ENCODE measurements around the gene KLHL11.

KLHL11 gene

GRCh38 chr17:41906465-41907184 is 41.4 kb upstream of the KLHL11 start:
- no peaks in the 10 kb centered on the region for H3K4me1 ChIP-seq (ENCODE audit: insufficient read depth, low read length, poor library complexity, severe bottlenecking)
- no peaks in the 10 kb centered on the region for H3F3A ChIP-seq (ENCODE audit: low read depth)
- no peak overlapping the region for H3K9ac ChIP-seq (ENCODE audit: low read depth, low read length, poor library complexity, severe bottlenecking)
- peaks cover 27% of the 10 kb centered on the region for H4K20me1 ChIP-seq (ENCODE audit: insufficient read depth, low read length, poor library complexity, severe bottlenecking)
- no peak overlapping the region for H3K4me3 ChIP-seq (ENCODE audit: low read length, poor library complexity, severe bottlenecking)
- H3K36me3 ChIP-seq (ENCODE audit: insufficient read depth, low read length), result peaks cover 91% of the 10 kb centered on the region; the same call in 1 of the 2 replicates
- H2AFZ ChIP-seq (ENCODE audit: low read length), result no peak overlapping the region
- no peaks in the 10 kb centered on the region for H3K9me3 ChIP-seq (ENCODE audit: insufficient read depth, low read depth, low read length)
- H3K9me2 ChIP-seq (replicated peaks; ENCODE audit: low read depth, low read length), result no peaks in the 10 kb centered on the region
- no peaks in the 10 kb centered on the region for H3K27me3 ChIP-seq (ENCODE audit: insufficient read depth, low read length, poor library complexity, severe bottlenecking)
- no peak for TF ChIP-seq EZH2phosphoT487 (IDR thresholded peaks at IDR 0.05; ENCODE audit: borderline replicate concordance)
- TF ChIP-seq, protein P1, sequence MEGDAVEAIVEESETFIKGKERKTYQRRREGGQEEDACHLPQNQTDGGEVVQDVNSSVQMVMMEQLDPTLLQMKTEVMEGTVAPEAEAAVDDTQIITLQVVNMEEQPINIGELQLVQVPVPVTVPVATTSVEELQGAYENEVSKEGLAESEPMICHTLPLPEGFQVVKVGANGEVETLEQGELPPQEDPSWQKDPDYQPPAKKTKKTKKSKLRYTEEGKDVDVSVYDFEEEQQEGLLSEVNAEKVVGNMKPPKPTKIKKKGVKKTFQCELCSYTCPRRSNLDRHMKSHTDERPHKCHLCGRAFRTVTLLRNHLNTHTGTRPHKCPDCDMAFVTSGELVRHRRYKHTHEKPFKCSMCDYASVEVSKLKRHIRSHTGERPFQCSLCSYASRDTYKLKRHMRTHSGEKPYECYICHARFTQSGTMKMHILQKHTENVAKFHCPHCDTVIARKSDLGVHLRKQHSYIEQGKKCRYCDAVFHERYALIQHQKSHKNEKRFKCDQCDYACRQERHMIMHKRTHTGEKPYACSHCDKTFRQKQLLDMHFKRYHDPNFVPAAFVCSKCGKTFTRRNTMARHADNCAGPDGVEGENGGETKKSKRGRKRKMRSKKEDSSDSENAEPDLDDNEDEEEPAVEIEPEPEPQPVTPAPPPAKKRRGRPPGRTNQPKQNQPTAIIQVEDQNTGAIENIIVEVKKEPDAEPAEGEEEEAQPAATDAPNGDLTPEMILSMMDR (conservative IDR thresholded peaks at IDR 0.05; ENCODE audit: low read length), result no peak
- H3K4me2 ChIP-seq (ENCODE audit: low read depth, low read length, poor library complexity, severe bottlenecking), result no peak overlapping the region
- peaks cover 16% of the 10 kb centered on the region; the same call in 1 of the 2 replicates for H3K79me2 ChIP-seq (ENCODE audit: insufficient read depth, low read length)

- Histone ChIP-seq H2AFZ (ENCODE audit: low read length) (no peak overlapping the region), H3K4me2 (ENCODE audit: low read depth, low read length, poor library complexity, severe bottlenecking) (no peak overlapping the region), H3K4me3 (ENCODE audit: low read length, poor library complexity, severe bottlenecking) (no peak overlapping the region), H3K36me3 (ENCODE audit: insufficient read depth, low read length) (peaks cover 90% of the 10 kb centered on the region; the same call in 1 of the 2 replicates), H4K20me1 (ENCODE audit: insufficient read depth, low read length, poor library complexity, severe bottlenecking) (peaks cover 13% of the 10 kb centered on the region), H3K9me2 (replicated peaks; ENCODE audit: low read depth, low read length) (no peaks in the 10 kb centered on the region), H3K27me3 (ENCODE audit: insufficient read depth, low read length, poor library complexity, severe bottlenecking) (no peaks in the 10 kb centered on the region), H3K9ac (ENCODE audit: low read depth, low read length, poor library complexity, severe bottlenecking) (no peak overlapping the region), H3K79me2 (ENCODE audit: insufficient read depth, low read length) (peaks cover 4% of the 10 kb centered on the region; the same call in 1 of the 2 replicates), H3K9me3 (ENCODE audit: insufficient read depth, low read depth, low read length) (no peaks in the 10 kb centered on the region), H3F3A (ENCODE audit: low read depth) (no peaks in the 10 kb centered on the region), H3K4me1 (ENCODE audit: insufficient read depth, low read length, poor library complexity, severe bottlenecking) (no peaks in the 10 kb centered on the region)
- TF ChIP-seq, protein P1 (conservative IDR thresholded peaks at IDR 0.05; ENCODE audit: low read length), result no peak
- no peak for TF ChIP-seq EZH2phosphoT487 (IDR thresholded peaks at IDR 0.05; ENCODE audit: borderline replicate concordance)
Measured at GRCh38 chr17:41905172-41905571, 39.9 kb upstream of the KLHL11 start.

DNA sequence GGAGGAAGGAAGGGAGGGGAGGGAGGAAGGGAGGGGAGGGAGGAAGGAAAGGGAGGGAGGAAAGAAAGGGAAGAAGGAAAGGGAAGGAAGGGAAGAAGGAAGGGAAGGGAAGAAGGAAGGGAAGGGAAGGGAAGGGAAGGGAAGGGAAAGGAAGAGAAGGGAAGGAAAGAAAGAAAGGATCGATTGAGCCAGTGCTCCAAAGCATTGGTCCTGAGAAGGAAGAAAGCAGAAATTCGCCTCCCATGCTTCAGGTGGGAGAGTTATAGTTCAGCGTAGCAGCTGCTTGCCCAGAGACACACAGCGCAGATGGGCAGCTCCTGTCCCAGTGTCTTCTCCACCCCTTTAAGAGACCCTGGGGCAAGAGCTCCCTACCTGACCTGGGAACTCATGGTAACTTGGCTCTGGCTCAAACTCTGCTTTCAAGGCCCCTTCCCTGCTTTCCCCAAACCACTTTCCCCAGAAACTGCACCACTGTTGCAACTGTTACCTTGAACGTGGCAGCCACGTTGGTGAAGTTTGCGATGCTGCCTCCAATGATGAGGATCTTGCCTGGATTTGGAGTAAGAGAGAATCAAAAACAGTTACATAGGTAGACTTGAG is 39.1 kb upstream of the KLHL11 start:
- Histone ChIP-seq H3F3A (ENCODE audit: low read depth) (no peaks in the 10 kb centered on the region), H2AFZ (ENCODE audit: low read length) (no peak overlapping the region), H3K27me3 (ENCODE audit: insufficient read depth, low read length, poor library complexity, severe bottlenecking) (no peaks in the 10 kb centered on the region), H4K20me1 (ENCODE audit: insufficient read depth, low read length, poor library complexity, severe bottlenecking) (peaks cover 13% of the 10 kb centered on the region), H3K9me2 (replicated peaks; ENCODE audit: low read depth, low read length) (no peaks in the 10 kb centered on the region), H3K79me2 (ENCODE audit: insufficient read depth, low read length) (no peaks in the 10 kb centered on the region), H3K36me3 (ENCODE audit: insufficient read depth, low read length) (peaks cover 87% of the 10 kb centered on the region; the same call in 1 of the 2 replicates), H3K4me3 (ENCODE audit: low read length, poor library complexity, severe bottlenecking) (no peak overlapping the region), H3K9me3 (ENCODE audit: insufficient read depth, low read depth, low read length) (no peaks in the 10 kb centered on the region), H3K4me1 (ENCODE audit: insufficient read depth, low read length, poor library complexity, severe bottlenecking) (no peaks in the 10 kb centered on the region), H3K4me2 (ENCODE audit: low read depth, low read length, poor library complexity, severe bottlenecking) (no peak overlapping the region), H3K9ac (ENCODE audit: low read depth, low read length, poor library complexity, severe bottlenecking) (no peak overlapping the region)
- TF ChIP-seq EZH2phosphoT487 (IDR thresholded peaks at IDR 0.05; ENCODE audit: borderline replicate concordance), result no peak
- TF ChIP-seq, protein P1 (conservative IDR thresholded peaks at IDR 0.05; ENCODE audit: low read length), result no peak

All from Loucy (cell line).